NT2/D1 (cell line): ENCODE data around the gene SAMD1.

Experiments used
- DNase-seq: peaks from one replicate; pipeline ENCODE4 v3.0.0-alpha.2; 2011; ENCODE audit warnings: low read depth, low spot score
- H3K27me3 ChIP-seq: 2 replicates; pipeline ENCODE4 v1.6.0; 2011; ENCODE audit warnings: mild to moderate bottlenecking; ENCODE audit not compliant: insufficient read length, insufficient read depth
- H3K36me3 ChIP-seq: 2 replicates; pipeline ENCODE4 v1.6.1; 2011; ENCODE audit warnings: mild to moderate bottlenecking, low read length, mixed read lengths; ENCODE audit not compliant: insufficient read depth, insufficient read length
- H3K4me1 ChIP-seq: 2 replicates; pipeline ENCODE4 v1.5.1; 2011; ENCODE audit not compliant: insufficient read depth, insufficient read length
- H3K4me3 ChIP-seq: 2 replicates; pipeline ENCODE4 v1.5.1; 2011; ENCODE audit warnings: low read depth; ENCODE audit not compliant: insufficient read length
- H3K9ac ChIP-seq: 2 replicates; pipeline ENCODE4 v1.6.0; 2011; ENCODE audit warnings: low read depth; ENCODE audit not compliant: insufficient read length
- H3K9me3 ChIP-seq: 2 replicates; pipeline ENCODE4 v1.5.1; 2011; ENCODE audit warnings: mild to moderate bottlenecking, low read length; ENCODE audit not compliant: insufficient read depth
- SUZ12 ChIP-seq: IDR thresholded peaks from 2 replicates; pipeline ENCODE4 v1.6.1; 2011; ENCODE audit not compliant: insufficient read length, insufficient read depth; ENCODE audit errors: extremely low read depth
- YY1 ChIP-seq: IDR thresholded peaks from 2 replicates; pipeline ENCODE4 v1.6.1; 2011; ENCODE audit not compliant: insufficient read length, insufficient read depth
- ZNF274 ChIP-seq: IDR thresholded peaks from 2 replicates; pipeline ENCODE4 v1.6.1; 2011; ENCODE audit warnings: mild to moderate bottlenecking, low read depth, low read length

SAMD1 gene

GRCh38 chr19:14093117-14093823, 2.7 kb upstream of the SAMD1 start:
- Histone ChIP-seq H3K27me3 (no peaks in the 10 kb centered on the region), H3K36me3 (peaks cover 30% of the 10 kb centered on the region), H3K9ac (no peak overlapping the region), H3K4me3 (no peak overlapping the region), H3K9me3 (peaks cover 10% of the 10 kb centered on the region), H3K4me1 (peaks cover 6% of the 10 kb centered on the region)
- DNase-seq: no peak
- TF ChIP-seq ZNF274: no peak
- TF ChIP-seq YY1: no peak
- no peak for TF ChIP-seq SUZ12

- peaks cover 10% of the 10 kb centered on the region for H3K9me3 ChIP-seq
- H3K27me3 ChIP-seq: no peaks in the 10 kb centered on the region
- peak overlapping the region; percentile 81 for H3K9ac ChIP-seq
- peak overlapping the region; percentile 54 for H3K4me3 ChIP-seq
- H3K4me1 ChIP-seq: peaks cover 6% of the 10 kb centered on the region
- H3K36me3 ChIP-seq: peaks cover 30% of the 10 kb centered on the region
- no peak for DNase-seq
- TF ChIP-seq YY1: no peak
- TF ChIP-seq SUZ12: no peak
- TF ChIP-seq ZNF274: no peak
Measured at GRCh38 chr19:14091813-14092462, 1.4 kb upstream of the SAMD1 start.

DNA sequence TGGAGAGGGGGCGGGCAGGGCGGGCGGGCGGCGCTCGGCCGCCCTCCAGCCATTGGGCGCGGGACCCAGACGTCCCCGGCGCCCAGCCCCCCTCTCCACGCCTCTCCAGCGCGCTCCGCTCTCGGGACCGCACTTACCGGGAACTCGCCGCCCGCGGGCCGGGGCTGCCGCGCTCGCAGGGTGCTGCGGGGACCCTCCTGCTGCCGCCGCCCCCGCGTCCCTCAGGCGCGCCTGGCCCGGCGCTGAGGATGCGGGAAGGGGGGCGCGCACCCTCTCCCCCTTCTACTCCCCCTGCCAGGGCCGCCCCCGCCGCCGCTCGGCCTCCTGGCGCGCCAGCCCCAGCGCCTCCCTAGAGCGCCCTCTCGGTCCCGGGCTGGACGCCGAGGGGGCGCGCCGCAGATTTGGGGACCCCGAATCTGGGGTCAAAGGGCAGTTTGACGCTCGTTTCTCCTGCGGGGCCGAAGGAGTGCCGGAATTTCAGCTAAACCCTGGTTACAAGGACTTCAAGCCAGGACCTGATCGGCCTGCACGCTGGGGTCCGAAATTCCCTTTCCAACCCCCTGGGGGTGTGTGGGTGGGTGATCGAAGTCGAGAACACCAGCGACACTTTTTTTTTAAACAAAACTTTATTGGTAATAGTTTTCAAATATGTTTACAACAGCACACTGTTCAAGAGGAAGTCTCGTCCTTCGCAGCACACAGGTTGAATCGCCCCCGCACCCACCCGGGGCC, 696 bp upstream of the SAMD1 start:
- Histone ChIP-seq H3K36me3 (peaks cover 28% of the 10 kb centered on the region), H3K9ac (peak overlapping the region; percentile 81), H3K27me3 (no peaks in the 10 kb centered on the region), H3K9me3 (peaks cover 10% of the 10 kb centered on the region), H3K4me3 (peak overlapping the region; percentile 54), H3K4me1 (peaks cover 6% of the 10 kb centered on the region)
- TF ChIP-seq ZNF274 (no peak), YY1 (no peak), SUZ12 (no peak)
- DNase-seq: no peak

- TF ChIP-seq ZNF274 (no peak), YY1 (no peak), SUZ12 (no peak)
- Histone ChIP-seq H3K4me3 (peak overlapping the region; percentile 71), H3K4me1 (peaks cover 6% of the 10 kb centered on the region), H3K36me3 (peaks cover 26% of the 10 kb centered on the region), H3K9me3 (peaks cover 10% of the 10 kb centered on the region), H3K27me3 (no peaks in the 10 kb centered on the region), H3K9ac (peak overlapping the region; percentile 90)
- DNase-seq: no peak
Measured at GRCh38 chr19:14089662-14090508, 666 bp downstream of the SAMD1 start.

DNA sequence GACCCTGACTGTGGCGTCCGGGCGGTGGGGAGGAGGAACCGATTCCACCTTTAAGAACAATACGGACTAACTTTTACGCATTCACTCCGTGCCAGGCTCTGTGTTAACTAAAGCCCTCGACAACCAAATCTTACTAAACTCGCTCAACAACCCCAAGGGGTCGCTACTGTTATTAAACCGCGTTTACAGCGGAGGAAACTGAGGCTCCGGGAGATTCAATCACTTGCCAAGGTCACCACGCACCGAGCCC, 1.2 kb downstream of the SAMD1 start:
- peaks cover 6% of the 10 kb centered on the region for H3K4me1 ChIP-seq
- peak overlapping the region; percentile 84 for H3K9ac ChIP-seq
- peaks cover 10% of the 10 kb centered on the region for H3K9me3 ChIP-seq
- peak overlapping the region; percentile 71 for H3K4me3 ChIP-seq
- no peaks in the 10 kb centered on the region for H3K27me3 ChIP-seq
- TF ChIP-seq YY1 (no peak), ZNF274 (no peak), SUZ12 (no peak)
- no peak for DNase-seq
- peaks cover 26% of the 10 kb centered on the region for H3K36me3 ChIP-seq

DNA sequence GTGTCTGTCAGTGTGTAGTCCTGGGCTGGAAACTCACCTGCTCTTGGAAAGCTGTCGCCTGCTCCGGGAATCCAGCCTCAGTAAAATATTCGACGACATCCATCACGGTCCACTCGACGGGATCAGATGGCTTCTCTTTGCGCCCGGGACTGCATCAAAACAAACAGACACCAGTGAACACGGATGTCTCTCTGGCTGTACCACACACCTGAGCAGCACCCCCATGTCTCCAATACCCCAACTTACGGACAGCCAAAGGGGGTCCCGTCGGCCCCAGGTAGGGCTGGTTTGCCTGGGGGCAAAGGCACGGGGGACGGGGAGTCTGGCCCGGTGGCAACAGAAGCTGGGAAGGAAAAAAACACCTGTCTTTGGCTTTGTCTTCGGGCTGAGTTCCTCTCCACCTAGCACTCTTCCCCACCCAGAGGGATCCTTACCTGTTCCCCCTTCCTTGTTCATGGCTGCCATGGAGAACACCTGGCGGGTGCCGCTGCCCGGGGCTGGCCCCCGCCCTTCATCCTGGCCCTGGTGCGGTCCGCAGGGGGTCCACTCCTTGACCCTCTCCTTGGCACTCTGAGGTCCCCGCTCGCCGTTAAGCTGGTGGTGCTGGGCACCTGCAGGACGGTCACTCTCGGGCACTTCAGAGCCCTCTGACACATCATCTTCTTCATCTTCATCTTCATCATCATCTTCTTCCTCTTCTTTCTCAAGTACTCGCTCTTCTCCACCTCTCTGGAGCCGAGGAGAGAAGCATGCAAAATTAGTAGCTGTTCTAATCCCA, 1.7 kb downstream of the SAMD1 start:
- H3K9ac ChIP-seq: peak overlapping the region; percentile 84

More for the DNA sequence above, 1.7 kb downstream of the SAMD1 start:
- no peak for DNase-seq
- Histone ChIP-seq H3K4me3 (peak overlapping the region; percentile 71), H3K4me1 (peaks cover 6% of the 10 kb centered on the region), H3K9me3 (peaks cover 10% of the 10 kb centered on the region), H3K27me3 (no peaks in the 10 kb centered on the region), H3K36me3 (peaks cover 26% of the 10 kb centered on the region)
- TF ChIP-seq SUZ12 (no peak), YY1 (no peak), ZNF274 (no peak)
